GM12875 (cell line): ENCODE data around the gene RNFT2.

Experiments used
- H3K4me3 ChIP-seq: one replicate; pipeline ENCODE4 v1.5.1; 2011; ENCODE audit warnings: low read depth, low read length, control low read depth
- TF ChIP-seq, protein P1 (sequence below): IDR thresholded peaks from 2 replicates; pipeline ENCODE4 v1.5.1; 2011; ENCODE audit warnings: low read depth, mild to moderate bottlenecking, control low read depth, inconsistent platforms, low read length, moderate library complexity, borderline replicate concordance; ENCODE audit not compliant: insufficient read depth

RNFT2 gene

DNA sequence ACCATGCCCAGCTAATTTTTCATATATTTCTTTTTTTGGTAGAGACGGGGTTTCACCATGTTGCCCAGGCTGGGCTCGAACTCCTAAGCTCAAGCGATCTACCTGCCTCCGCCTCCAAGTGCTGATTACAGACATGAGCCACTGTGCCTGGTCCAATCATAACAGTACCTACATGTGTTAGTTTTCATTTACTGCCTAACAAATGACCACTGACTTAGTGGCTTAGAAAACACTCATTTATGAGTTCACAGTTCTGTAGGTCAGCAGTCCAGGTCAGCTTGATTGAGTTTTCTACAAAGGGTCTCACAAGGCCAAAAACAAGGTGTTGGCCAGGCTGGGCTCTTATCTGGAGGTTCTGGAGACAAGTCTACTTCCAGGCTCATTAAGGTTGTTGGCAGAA is 60.6 kb downstream of the RNFT2 start:
- H3K4me3 ChIP-seq = no peak overlapping the region
- TF ChIP-seq, protein P1, sequence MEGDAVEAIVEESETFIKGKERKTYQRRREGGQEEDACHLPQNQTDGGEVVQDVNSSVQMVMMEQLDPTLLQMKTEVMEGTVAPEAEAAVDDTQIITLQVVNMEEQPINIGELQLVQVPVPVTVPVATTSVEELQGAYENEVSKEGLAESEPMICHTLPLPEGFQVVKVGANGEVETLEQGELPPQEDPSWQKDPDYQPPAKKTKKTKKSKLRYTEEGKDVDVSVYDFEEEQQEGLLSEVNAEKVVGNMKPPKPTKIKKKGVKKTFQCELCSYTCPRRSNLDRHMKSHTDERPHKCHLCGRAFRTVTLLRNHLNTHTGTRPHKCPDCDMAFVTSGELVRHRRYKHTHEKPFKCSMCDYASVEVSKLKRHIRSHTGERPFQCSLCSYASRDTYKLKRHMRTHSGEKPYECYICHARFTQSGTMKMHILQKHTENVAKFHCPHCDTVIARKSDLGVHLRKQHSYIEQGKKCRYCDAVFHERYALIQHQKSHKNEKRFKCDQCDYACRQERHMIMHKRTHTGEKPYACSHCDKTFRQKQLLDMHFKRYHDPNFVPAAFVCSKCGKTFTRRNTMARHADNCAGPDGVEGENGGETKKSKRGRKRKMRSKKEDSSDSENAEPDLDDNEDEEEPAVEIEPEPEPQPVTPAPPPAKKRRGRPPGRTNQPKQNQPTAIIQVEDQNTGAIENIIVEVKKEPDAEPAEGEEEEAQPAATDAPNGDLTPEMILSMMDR = no peak

DNA sequence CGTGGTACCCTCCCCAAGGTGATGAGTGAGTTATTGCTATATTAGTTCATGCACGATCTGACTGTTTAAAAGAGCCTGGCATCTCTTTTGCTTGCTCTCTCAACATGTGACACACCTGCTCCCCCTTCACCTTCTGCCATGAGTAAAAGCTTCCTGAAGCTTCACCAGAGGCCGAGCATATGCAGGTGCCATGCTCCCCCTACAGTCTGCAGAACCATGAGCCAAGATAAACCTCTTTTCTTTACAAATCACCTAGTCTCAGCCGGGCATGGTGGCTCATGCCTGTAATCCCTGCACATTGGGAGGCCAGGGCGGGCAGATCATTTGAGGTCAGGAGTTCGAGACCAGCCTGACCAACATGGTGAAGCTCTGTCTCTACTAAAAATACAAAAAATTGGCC is 61.8 kb downstream of the RNFT2 start:
- TF ChIP-seq, protein P1 = no peak
- no peak overlapping the region for H3K4me3 ChIP-seq

DNA sequence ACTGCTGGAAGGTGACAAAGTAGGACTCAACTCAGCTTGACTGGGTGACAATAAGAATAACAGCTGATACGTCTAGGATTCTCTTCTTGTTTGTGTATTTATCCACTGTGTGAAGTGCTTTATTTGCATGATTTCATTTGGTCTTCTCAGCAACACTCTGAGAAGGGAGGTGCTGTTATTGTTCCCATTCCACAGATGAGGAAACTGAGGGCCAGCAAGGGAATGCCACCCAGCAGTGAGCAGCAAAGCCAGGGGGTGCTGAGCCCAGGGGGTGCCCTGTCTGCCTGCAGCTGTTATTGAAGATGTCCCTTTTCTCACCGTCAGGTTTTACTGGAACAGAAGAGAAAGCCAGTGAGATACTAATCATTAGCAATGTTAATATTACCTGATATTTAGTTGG is 62.8 kb downstream of the RNFT2 start:
- TF ChIP-seq, protein P1 = no peak
- no peak overlapping the region for H3K4me3 ChIP-seq

DNA sequence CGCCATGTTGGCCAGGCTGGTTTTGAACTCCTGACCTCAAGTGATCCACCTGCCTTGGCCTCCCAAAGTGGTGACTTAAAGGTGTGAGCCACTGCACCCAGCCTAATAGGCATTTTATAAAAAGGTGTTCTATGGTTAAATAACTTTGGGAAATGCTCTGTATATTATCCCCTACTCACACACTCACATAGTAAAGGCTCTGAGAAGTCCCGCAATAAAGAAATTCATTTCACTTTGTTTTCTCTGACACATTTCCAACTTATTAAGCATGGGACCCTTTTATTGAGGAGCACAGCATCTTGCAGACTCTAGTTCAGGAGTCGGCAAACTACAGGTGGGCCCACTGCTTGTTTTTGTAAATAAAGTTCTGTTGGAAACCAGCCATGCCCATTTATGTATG is 63.9 kb downstream of the RNFT2 start:
- no peak overlapping the region for H3K4me3 ChIP-seq
- TF ChIP-seq, protein P1 = no peak

DNA sequence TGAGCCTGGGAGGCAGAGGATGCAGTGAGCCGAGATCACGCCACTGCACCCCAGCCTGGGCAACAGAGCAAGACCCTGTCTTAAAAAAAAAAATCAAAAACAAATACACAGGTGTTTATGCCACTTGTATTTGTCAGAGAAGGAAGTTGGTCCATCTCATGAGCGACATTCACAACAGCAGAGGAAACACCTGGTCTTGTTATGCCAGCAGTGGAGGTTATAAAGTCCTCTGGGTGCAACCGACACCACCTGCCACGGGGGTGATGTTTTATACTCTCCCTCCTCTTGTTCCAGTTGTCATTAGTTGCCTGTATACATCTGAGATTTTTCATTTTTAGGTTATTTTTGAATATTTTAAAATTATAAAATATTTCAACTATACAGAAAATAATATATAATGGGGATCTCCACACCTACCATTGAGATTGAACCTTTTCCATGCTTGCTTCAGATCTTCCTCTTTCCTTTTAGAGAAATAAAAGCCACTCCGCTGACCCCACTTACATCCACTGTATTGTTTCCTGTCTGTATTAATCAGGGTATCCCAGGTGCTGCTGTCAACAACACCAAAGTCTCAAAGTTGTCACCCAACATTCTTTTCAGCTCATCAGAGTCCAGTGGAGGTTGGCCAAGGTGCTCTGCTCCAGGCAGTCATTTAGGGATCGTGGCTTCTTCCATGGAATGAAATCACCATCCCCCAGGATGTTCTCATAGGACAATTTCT is 65.1 kb downstream of the RNFT2 start:
- no peak overlapping the region for H3K4me3 ChIP-seq
- TF ChIP-seq, protein P1 = no peak

DNA sequence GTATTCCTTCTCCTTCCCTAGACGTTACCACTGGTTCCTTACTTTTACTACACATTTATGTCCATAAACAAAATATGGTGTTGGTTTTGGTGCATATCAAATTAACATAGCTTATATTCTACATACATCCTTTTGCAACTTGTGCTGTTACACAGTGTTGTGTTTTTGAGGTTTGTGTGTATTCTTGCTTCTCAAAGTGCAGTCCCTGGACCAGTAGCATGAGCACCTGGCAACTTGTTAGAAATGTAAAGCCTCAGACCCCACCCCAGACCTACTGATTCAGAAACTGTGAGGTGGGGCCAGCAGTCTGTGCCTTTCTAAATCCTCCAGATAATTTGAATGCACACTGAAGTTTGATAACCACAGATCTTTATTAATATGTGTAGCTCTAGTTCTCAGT is 65.9 kb downstream of the RNFT2 start:
- TF ChIP-seq, protein P1 = no peak
- no peak overlapping the region for H3K4me3 ChIP-seq

DNA sequence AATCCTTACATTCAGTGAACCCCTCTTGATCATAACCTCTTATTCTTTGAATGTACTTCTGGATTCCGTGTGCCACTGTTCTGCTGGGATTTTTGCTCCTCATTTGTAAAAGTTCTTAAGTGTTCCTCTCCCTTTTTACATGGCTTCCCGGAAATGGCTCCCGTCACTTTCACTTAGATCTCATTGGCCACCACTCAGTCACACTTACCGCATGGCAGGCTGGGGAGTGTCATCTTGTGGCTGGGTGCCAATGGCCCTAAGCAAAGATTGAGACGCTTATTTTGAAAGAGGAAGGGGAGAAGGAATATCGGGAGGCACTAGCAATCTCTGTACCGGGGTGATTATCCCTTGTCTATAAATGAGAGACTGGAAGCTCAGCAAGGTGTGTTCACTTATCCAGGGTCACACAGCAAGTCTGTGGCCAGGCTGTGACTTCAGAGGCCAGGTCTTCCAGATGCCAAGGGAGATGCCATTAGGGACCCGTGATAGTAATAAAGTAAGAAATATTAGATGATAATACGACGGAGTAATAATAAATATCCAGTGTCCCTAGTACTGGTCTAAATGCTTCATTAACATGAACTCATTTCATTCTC is 68.8 kb downstream of the RNFT2 start:
- H3K4me3 ChIP-seq = no peak overlapping the region
- TF ChIP-seq, protein P1 = no peak
